SJCRH30 (cell line): ENCODE results near the gene SOX5. TPM values are rescaled to one million over a fixed set of nuclear protein-coding genes. Genes with fewer than 3 reads are reported as not detected.

ENCODE experiments used
- DNase-seq, 2 experiments: peaks; one replicate each; pipeline ENCODE4 v3.0.0-alpha.2; 2015 to 2020
- H3K27ac ChIP-seq: fragments of 250-450 bp; sonication (Bioruptor Pico); 2 replicates; pipeline ENCODE4 v1.5.1; 2020; ENCODE audit warnings: mild to moderate bottlenecking, moderate library complexity
- H3K27me3 ChIP-seq: fragments of 250-450 bp; sonication (Bioruptor Pico); 2 replicates; pipeline ENCODE4 v1.5.1; 2020; ENCODE audit warnings: mild to moderate bottlenecking, moderate library complexity
- H3K36me3 ChIP-seq: fragments of 250-450 bp; sonication (Bioruptor Pico); 2 replicates; pipeline ENCODE4 v1.5.1; 2020; ENCODE audit warnings: mild to moderate bottlenecking, moderate library complexity
- H3K4me1 ChIP-seq: fragments of 250-450 bp; sonication (Bioruptor Pico); 2 replicates; pipeline ENCODE4 v1.5.1; 2020; ENCODE audit warnings: mild to moderate bottlenecking, moderate library complexity
- H3K4me3 ChIP-seq: fragments of 250-450 bp; sonication (Bioruptor Pico); 2 replicates; pipeline ENCODE4 v1.5.1; 2020; ENCODE audit warnings: mild to moderate bottlenecking, moderate library complexity
- H3K9me3 ChIP-seq: fragments of 250-450 bp; sonication (Bioruptor Pico); replicated peaks from 2 replicates; pipeline ENCODE4 v1.5.1; 2020; ENCODE audit warnings: mild to moderate bottlenecking, moderate library complexity
- total RNA-seq: library from RNA; depleted of rRNA; stranded (reverse); fragments of >200 nt; shearing (Covaris generic); gene quantifications from 2 replicates; pipeline ENCODE4 v1.2.3, GENCODE V29; 2014

The SOX5 gene
- total RNA-seq, 1 experiment from 2014 or later, result 13.7 TPM

- peak; percentile 73 to 83 for DNase-seq
- no peaks in the 10 kb centered on the region for H3K9me3 ChIP-seq
- peak overlapping the region; percentile 87 for H3K27ac ChIP-seq
- no peaks in the 10 kb centered on the region for H3K27me3 ChIP-seq
- H3K4me3 ChIP-seq, result peak overlapping the region; percentile 33
- peaks cover 16% of the 10 kb centered on the region for H3K4me1 ChIP-seq
- no peaks in the 10 kb centered on the region for H3K36me3 ChIP-seq
These were observed 317.6 kb downstream of the SOX5 start for GRCh38 chr12:23631786-23632377.

- H3K4me3 ChIP-seq, result no peak overlapping the region
- no peak overlapping the region for H3K27ac ChIP-seq
- H3K27me3 ChIP-seq, result no peaks in the 10 kb centered on the region
- peaks cover 16% of the 10 kb centered on the region for H3K4me1 ChIP-seq
- H3K9me3 ChIP-seq, result no peaks in the 10 kb centered on the region
- no peaks in the 10 kb centered on the region for H3K36me3 ChIP-seq
- DNase-seq, result no peak
These were observed 318.9 kb downstream of the SOX5 start for GRCh38 chr12:23630524-23630923.

GRCh38 chr12:23628806-23629205 lies 320.7 kb downstream of the SOX5 start:
- DNase-seq, result no peak
- no peaks in the 10 kb centered on the region for H3K27me3 ChIP-seq
- H3K4me1 ChIP-seq, result peaks cover 16% of the 10 kb centered on the region
- H3K27ac ChIP-seq, result no peak overlapping the region
- no peaks in the 10 kb centered on the region for H3K9me3 ChIP-seq
- H3K36me3 ChIP-seq, result no peaks in the 10 kb centered on the region
- H3K4me3 ChIP-seq, result no peak overlapping the region

GRCh38 chr12:23626791-23627190 lies 322.7 kb downstream of the SOX5 start:
- H3K4me3 ChIP-seq, result no peak overlapping the region
- H3K27me3 ChIP-seq, result no peaks in the 10 kb centered on the region
- DNase-seq, result no peak
- peaks cover 8% of the 10 kb centered on the region for H3K4me1 ChIP-seq
- no peaks in the 10 kb centered on the region for H3K36me3 ChIP-seq
- H3K9me3 ChIP-seq, result no peaks in the 10 kb centered on the region
- no peak overlapping the region for H3K27ac ChIP-seq

GRCh38 chr12:23621900-23622299 lies 327.6 kb downstream of the SOX5 start:
- Histone ChIP-seq H3K27ac (no peak overlapping the region), H3K36me3 (no peaks in the 10 kb centered on the region), H3K27me3 (no peaks in the 10 kb centered on the region), H3K9me3 (no peaks in the 10 kb centered on the region), H3K4me1 (peaks cover 5% of the 10 kb centered on the region; the same call in 1 of the 2 replicates), H3K4me3 (no peak overlapping the region)
- DNase-seq, result peak in 1 of 2 experiments; percentile 39

- H3K4me1 ChIP-seq, result peaks cover 5% of the 10 kb centered on the region; the same call in 1 of the 2 replicates
- no peak for DNase-seq
- H3K9me3 ChIP-seq, result no peaks in the 10 kb centered on the region
- no peak overlapping the region for H3K27ac ChIP-seq
- H3K27me3 ChIP-seq, result no peaks in the 10 kb centered on the region
- no peaks in the 10 kb centered on the region for H3K36me3 ChIP-seq
- no peak overlapping the region for H3K4me3 ChIP-seq
These were observed 330.8 kb downstream of the SOX5 start for GRCh38 chr12:23618718-23619117.

GRCh38 chr12:23617749-23618148 lies 331.7 kb downstream of the SOX5 start:
- no peaks in the 10 kb centered on the region for H3K27me3 ChIP-seq
- H3K9me3 ChIP-seq, result no peaks in the 10 kb centered on the region
- no peak for DNase-seq
- no peak overlapping the region for H3K27ac ChIP-seq
- H3K36me3 ChIP-seq, result no peaks in the 10 kb centered on the region
- H3K4me1 ChIP-seq, result peaks cover 5% of the 10 kb centered on the region; the same call in 1 of the 2 replicates
- no peak overlapping the region for H3K4me3 ChIP-seq

- Histone ChIP-seq H3K36me3 (no peaks in the 10 kb centered on the region), H3K9me3 (no peaks in the 10 kb centered on the region), H3K4me3 (no peak overlapping the region), H3K4me1 (no peaks in the 10 kb centered on the region), H3K27me3 (no peaks in the 10 kb centered on the region), H3K27ac (no peak overlapping the region)
- DNase-seq, result no peak
These were observed 335.2 kb downstream of the SOX5 start for GRCh38 chr12:23614280-23614679.

- no peak for DNase-seq
- no peaks in the 10 kb centered on the region for H3K27me3 ChIP-seq
- no peaks in the 10 kb centered on the region for H3K4me1 ChIP-seq
- H3K36me3 ChIP-seq, result no peaks in the 10 kb centered on the region
- H3K9me3 ChIP-seq, result 0 out of 2 replicates have a peak, but pooled peaks cover 3% of the 10 kb centered on the region
- no peak overlapping the region for H3K27ac ChIP-seq
- H3K4me3 ChIP-seq, result no peak overlapping the region
These were observed 338.1 kb downstream of the SOX5 start for GRCh38 chr12:23611320-23611719.

- Histone ChIP-seq H3K4me1 (no peaks in the 10 kb centered on the region), H3K4me3 (no peak overlapping the region), H3K36me3 (no peaks in the 10 kb centered on the region), H3K27ac (no peak overlapping the region), H3K27me3 (no peaks in the 10 kb centered on the region), H3K9me3 (peaks cover 15% of the 10 kb centered on the region; the same call in 1 of the 2 replicates)
- DNase-seq, result no peak
These were observed 348.6 kb downstream of the SOX5 start for GRCh38 chr12:23600919-23601318.

- no peaks in the 10 kb centered on the region for H3K27me3 ChIP-seq
- no peak for DNase-seq
- no peaks in the 10 kb centered on the region for H3K4me1 ChIP-seq
- no peak overlapping the region for H3K27ac ChIP-seq
- H3K4me3 ChIP-seq, result no peak overlapping the region
- no peaks in the 10 kb centered on the region for H3K36me3 ChIP-seq
- peaks cover 15% of the 10 kb centered on the region; the same call in 1 of the 2 replicates for H3K9me3 ChIP-seq
These were observed 352.9 kb downstream of the SOX5 start for GRCh38 chr12:23596568-23596967.

- Histone ChIP-seq H3K4me1 (no peaks in the 10 kb centered on the region), H3K4me3 (no peak overlapping the region), H3K27me3 (no peaks in the 10 kb centered on the region), H3K27ac (no peak overlapping the region), H3K9me3 (no peaks in the 10 kb centered on the region), H3K36me3 (no peaks in the 10 kb centered on the region)
- DNase-seq, result no peak
These were observed 361.5 kb downstream of the SOX5 start for GRCh38 chr12:23587833-23588559.

- Histone ChIP-seq H3K36me3 (no peaks in the 10 kb centered on the region), H3K4me1 (no peaks in the 10 kb centered on the region), H3K4me3 (no peak overlapping the region), H3K27me3 (no peaks in the 10 kb centered on the region), H3K27ac (no peak overlapping the region), H3K9me3 (no peaks in the 10 kb centered on the region)
- DNase-seq, result no peak
These were observed 363.7 kb downstream of the SOX5 start for GRCh38 chr12:23585782-23586163.

- H3K27ac ChIP-seq, result no peak overlapping the region
- H3K4me3 ChIP-seq, result no peak overlapping the region
- no peaks in the 10 kb centered on the region for H3K27me3 ChIP-seq
- H3K36me3 ChIP-seq, result no peaks in the 10 kb centered on the region
- H3K9me3 ChIP-seq, result no peaks in the 10 kb centered on the region
- DNase-seq, result peak in 1 of 2 experiments; percentile 12
- no peaks in the 10 kb centered on the region for H3K4me1 ChIP-seq
These were observed 364.2 kb downstream of the SOX5 start for GRCh38 chr12:23585156-23585781.

- H3K4me3 ChIP-seq, result no peak overlapping the region
- H3K9me3 ChIP-seq, result no peaks in the 10 kb centered on the region
- no peaks in the 10 kb centered on the region for H3K27me3 ChIP-seq
- no peaks in the 10 kb centered on the region for H3K4me1 ChIP-seq
- H3K36me3 ChIP-seq, result no peaks in the 10 kb centered on the region
- DNase-seq, result no peak
- no peak overlapping the region for H3K27ac ChIP-seq
These were observed 367.6 kb downstream of the SOX5 start for GRCh38 chr12:23581913-23582312.
